Stomach smooth muscle (tissue), 2 donors: Measurements from ENCODE around the gene GMCL1.
A peak's percentile ranks its signal among the peaks of the same experiment; 100 is the strongest.

Experiments used
- H3K27ac ChIP-seq: one replicate; pipeline ENCODE4 v1.7.0; 2013; ENCODE audit warnings: mild to moderate bottlenecking, low read length, inconsistent platforms
- H3K27me3 ChIP-seq, 2 donors: one replicate each; pipeline ENCODE4 v1.7.0; 2013; ENCODE audit warnings: low read length in 2 of 2; ENCODE audit not compliant: insufficient read depth in 2 of 2, control insufficient read depth in 1 of 2
- H3K36me3 ChIP-seq, 2 donors: one replicate each; pipeline ENCODE4 v1.7.0; 2013; ENCODE audit warnings: low read length in 2 of 2; ENCODE audit not compliant: control insufficient read depth in 2 of 2, insufficient read depth in 2 of 2
- H3K4me1 ChIP-seq: one replicate; pipeline ENCODE4 v1.7.0; 2013; ENCODE audit warnings: low read length; ENCODE audit not compliant: control insufficient read depth, insufficient read depth
- H3K4me3 ChIP-seq, 2 donors: one replicate each; pipeline ENCODE4 v1.7.0; 2013; ENCODE audit warnings: low read length in 2 of 2
- H3K9ac ChIP-seq, 2 donors: one replicate each; pipeline ENCODE4 v1.7.0; 2013; ENCODE audit warnings: low read length in 2 of 2, mild to moderate bottlenecking in 1 of 2
- H3K9me3 ChIP-seq, 2 donors: one replicate each; pipeline ENCODE4 v1.7.0; 2013; ENCODE audit warnings: low read length in 2 of 2; ENCODE audit not compliant: control insufficient read depth in 2 of 2
- donor health status: healthy.
- donor health status: Pancreatic carcinoma.

GMCL1 gene

DNA sequence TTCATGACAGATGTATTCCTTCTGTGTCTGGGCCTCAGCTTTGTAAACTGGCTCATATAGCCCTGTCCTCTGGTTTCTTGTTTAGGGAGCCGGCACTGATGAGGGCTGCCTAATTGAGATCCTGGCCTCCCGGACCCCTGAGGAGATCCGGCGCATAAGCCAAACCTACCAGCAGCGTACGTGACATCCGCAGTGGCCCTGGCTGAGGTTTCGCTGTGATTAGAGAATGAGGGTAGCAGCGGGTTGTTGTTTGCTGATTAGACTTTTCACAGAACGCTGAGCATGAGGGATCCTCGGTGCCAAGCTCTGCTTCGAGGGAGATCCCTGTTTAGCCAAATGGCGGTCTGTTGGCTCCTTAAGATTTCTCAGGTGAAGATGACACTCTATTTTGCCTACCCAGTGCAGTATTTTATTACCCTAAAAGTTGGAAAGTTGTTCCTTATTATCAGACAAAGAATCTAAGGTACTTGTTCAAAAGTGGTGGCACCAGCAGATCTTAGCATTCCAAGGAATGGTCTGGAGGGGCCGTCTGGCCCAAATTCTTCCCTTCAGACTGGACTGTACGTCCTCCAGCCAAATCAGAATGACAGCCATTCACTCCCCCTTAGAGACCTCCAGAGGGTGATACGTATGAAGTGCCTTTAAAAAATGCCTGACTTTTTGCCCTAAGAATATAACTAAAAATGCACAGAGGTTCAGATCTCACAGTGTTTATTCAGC, 21.5 kb upstream of the GMCL1 start:
- H3K36me3 ChIP-seq: peaks cover 24 to 36% of the 10 kb centered on the region in 2 donors
- no peak overlapping the region for H3K27ac ChIP-seq
- no peak overlapping the region for H3K4me3 ChIP-seq
- no peaks in the 10 kb centered on the region for H3K4me1 ChIP-seq
- H3K9ac ChIP-seq: no peak overlapping the region
- H3K27me3 ChIP-seq: no peaks in the 10 kb centered on the region
- H3K9me3 ChIP-seq: no peaks in the 10 kb centered on the region

DNA sequence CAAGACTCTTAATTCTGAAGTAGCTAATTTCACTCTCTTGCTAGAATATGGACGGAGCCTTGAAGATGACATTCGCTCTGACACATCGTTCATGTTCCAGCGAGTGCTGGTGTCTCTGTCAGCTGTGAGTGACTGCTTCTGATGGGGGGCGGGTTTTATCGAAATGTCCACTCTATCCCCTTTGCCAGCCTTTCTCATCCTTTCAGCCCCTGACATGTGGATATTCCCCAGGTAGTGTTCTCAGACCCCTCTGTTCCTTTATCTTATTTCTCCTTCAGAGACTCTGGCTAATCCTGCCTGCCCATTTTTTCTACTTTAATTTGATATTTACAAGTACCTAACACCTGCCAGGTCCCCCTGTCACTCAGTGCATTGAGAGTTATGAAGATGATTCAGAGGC, 18.9 kb upstream of the GMCL1 start:
- Histone ChIP-seq H3K4me1 (no peaks in the 10 kb centered on the region), H3K36me3 (peaks cover 20 to 33% of the 10 kb centered on the region in 2 donors), H3K9ac (no peak overlapping the region), H3K9me3 (no peaks in the 10 kb centered on the region), H3K27ac (no peak overlapping the region), H3K27me3 (no peaks in the 10 kb centered on the region), H3K4me3 (no peak overlapping the region)

DNA sequence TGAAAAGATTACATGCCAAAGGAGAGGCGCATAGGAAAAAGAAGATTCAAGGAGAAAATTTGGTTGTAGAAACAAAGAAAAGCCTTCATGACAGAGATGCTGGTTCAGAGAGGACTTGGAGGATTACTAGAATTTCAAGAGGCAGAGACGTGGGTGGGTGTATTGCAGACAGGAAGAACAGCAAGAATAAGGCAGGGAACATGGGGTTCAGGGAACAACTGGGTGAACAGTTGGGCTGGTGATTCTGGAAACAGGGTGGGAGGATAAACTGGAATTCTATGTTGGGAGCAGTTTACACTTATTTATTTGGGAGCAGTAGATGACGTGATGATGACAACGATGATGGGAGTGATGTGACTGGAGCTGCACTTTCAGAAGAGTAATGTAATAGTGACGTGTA, 18.4 kb upstream of the GMCL1 start:
- no peak overlapping the region for H3K9ac ChIP-seq
- H3K27me3 ChIP-seq: no peaks in the 10 kb centered on the region
- H3K4me1 ChIP-seq: no peaks in the 10 kb centered on the region
- H3K9me3 ChIP-seq: no peaks in the 10 kb centered on the region
- H3K4me3 ChIP-seq: no peak overlapping the region
- H3K27ac ChIP-seq: no peak overlapping the region
- peaks cover 19 to 32% of the 10 kb centered on the region in 2 donors for H3K36me3 ChIP-seq

DNA sequence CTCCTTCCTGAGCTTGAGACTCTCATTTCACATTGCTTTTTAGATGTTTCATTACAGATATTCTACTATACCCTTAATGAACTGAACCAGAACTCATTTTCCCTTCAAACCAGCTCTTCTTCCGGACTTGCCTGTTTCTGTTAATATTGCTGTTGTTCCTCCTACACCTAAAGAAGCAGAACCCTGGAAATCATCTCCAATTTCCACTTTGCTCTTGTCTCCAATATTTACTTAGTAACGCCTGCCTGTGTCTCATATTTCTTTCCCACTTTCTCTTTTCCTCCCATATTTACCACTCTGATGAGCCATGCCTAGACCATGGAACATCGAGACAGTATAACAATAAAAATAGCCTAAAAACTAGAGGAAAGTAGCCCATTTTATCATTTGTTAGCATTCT, 17.9 kb upstream of the GMCL1 start:
- Histone ChIP-seq H3K27me3 (no peaks in the 10 kb centered on the region), H3K9me3 (no peaks in the 10 kb centered on the region), H3K9ac (no peak overlapping the region), H3K36me3 (peaks cover 14 to 27% of the 10 kb centered on the region in 2 donors), H3K4me1 (no peaks in the 10 kb centered on the region), H3K27ac (no peak overlapping the region), H3K4me3 (no peak overlapping the region)

DNA sequence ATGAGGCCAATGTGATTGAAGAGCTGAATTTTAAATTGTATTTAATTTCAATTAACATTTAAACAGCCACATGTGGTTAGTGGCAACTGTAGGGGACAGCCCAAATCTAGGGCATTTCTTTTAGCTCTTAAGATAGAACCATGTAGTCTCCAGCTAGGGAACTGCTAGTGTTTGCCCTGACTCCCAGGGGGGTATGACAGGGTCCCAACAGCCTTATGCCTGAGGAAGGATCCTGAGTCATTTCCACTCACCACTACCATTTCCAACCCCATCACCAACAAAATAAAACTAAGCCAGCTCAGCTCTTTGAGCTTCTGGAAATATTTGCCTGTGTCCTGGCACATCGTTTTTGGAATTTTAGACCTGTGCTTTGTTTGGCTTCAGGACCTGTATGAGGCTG, 13.7 kb upstream of the GMCL1 start:
- H3K27ac ChIP-seq: no peak overlapping the region
- H3K36me3 ChIP-seq: peaks cover 11 to 15% of the 10 kb centered on the region in 2 donors
- no peaks in the 10 kb centered on the region for H3K4me1 ChIP-seq
- H3K9ac ChIP-seq: no peak overlapping the region
- H3K4me3 ChIP-seq: no peak overlapping the region
- H3K27me3 ChIP-seq: no peaks in the 10 kb centered on the region
- no peaks in the 10 kb centered on the region for H3K9me3 ChIP-seq

DNA sequence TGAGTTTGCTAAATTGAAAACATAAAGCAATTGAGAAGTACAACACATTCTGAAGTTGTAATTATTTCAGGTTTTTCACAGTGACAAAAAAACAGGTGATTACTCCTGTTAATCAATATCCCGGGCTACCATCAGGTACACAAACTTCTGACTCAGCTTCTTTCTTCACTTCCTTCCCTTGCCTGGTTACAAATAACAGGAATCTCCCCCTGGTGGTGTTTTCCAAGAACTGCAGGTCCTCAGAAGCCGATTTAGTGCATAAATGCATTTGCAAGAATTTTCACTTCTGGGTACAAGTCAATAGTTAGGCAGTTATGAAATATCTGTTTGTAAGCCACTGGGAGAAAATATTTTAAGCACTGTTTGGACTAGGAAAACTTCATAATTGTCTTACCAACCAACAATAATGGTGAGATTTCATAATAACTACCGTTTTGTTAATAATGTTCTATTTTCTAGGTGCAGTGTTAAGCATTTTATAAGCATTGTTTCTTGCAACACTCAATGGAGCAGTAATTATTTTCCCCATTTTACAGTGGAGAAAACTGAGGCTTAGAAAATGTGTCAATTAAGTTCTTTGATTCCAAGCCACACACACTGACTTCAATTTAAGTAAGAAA, 12.4 kb upstream of the GMCL1 start:
- no peaks in the 10 kb centered on the region for H3K27me3 ChIP-seq
- no peak overlapping the region for H3K27ac ChIP-seq
- H3K4me3 ChIP-seq: no peak overlapping the region
- H3K9me3 ChIP-seq: no peaks in the 10 kb centered on the region
- no peak overlapping the region for H3K9ac ChIP-seq
- peaks cover 11 to 14% of the 10 kb centered on the region in 2 donors for H3K36me3 ChIP-seq
- H3K4me1 ChIP-seq: no peaks in the 10 kb centered on the region

DNA sequence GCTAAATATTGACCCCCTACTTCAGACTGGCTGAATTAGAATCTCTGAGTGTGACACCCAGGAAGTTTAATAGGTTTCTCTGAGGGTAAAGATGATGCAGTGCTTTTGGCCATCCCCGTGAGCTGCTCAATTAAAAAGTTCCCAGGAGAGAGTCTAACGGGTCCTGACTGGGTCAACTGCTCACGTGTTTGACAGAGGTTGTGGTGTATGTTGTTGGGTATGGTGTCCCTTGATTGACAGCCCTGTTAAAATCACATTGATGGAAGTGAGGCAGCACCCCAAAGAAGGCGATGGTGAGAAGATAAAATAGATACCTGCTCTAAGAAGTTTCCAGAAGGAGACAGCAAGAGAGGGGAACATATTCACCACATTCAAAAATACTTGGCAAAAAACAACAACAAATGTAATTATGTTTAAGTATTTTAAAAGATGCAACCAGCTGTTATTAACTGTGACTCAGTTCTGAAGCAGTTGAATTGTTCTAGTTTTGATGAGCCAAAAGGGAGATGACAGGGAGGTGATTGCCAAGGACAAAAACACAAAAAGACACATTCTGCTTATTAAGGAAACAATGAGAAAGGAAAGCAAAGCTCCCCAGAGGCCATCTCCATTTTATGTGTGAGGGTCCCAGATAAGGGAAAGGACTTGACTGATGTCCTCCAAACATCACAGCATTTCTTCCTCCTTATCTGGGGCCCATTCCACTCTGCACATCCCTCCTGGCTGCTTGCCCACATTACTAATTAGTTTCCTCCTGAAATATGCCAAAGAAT, 11.5 kb upstream of the GMCL1 start:
- H3K4me3 ChIP-seq: no peak overlapping the region
- H3K4me1 ChIP-seq: no peaks in the 10 kb centered on the region
- peaks cover 4 to 14% of the 10 kb centered on the region in 2 donors for H3K36me3 ChIP-seq
- H3K9me3 ChIP-seq: no peaks in the 10 kb centered on the region
- H3K27ac ChIP-seq: no peak overlapping the region
- H3K27me3 ChIP-seq: no peaks in the 10 kb centered on the region
- H3K9ac ChIP-seq: no peak overlapping the region

GRCh38 chr2:69827796-69828540, 1.5 kb upstream of the GMCL1 start:
- H3K36me3 ChIP-seq: no peaks in the 10 kb centered on the region
- H3K9me3 ChIP-seq: no peaks in the 10 kb centered on the region
- no peak overlapping the region for H3K4me3 ChIP-seq
- H3K9ac ChIP-seq: no peak overlapping the region
- H3K27me3 ChIP-seq: no peaks in the 10 kb centered on the region
- peaks cover 20% of the 10 kb centered on the region for H3K4me1 ChIP-seq
- H3K27ac ChIP-seq: no peak overlapping the region

DNA sequence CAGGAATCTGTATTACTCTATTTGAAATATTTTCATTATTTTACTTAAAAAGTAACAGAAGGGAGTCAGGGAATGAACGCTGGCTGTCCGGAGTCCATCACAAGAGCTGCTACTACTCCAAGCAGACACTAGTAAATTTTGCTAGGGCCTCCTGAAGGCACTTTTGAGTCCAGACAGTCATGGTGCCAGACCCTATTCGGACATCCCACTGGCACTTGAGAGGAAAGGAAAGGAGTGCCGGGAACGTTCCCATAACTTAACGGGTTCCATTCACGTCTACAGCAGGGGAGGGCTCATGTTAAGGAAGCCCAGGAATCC, 563 bp upstream of the GMCL1 start:
- Histone ChIP-seq H3K9me3 (no peaks in the 10 kb centered on the region), H3K27me3 (no peaks in the 10 kb centered on the region), H3K4me1 (peaks cover 20% of the 10 kb centered on the region), H3K27ac (peak overlapping the region; percentile 97), H3K9ac (peak overlapping the region; percentile 97 to 98), H3K36me3 (no peaks in the 10 kb centered on the region), H3K4me3 (peak overlapping the region; percentile 94)

DNA sequence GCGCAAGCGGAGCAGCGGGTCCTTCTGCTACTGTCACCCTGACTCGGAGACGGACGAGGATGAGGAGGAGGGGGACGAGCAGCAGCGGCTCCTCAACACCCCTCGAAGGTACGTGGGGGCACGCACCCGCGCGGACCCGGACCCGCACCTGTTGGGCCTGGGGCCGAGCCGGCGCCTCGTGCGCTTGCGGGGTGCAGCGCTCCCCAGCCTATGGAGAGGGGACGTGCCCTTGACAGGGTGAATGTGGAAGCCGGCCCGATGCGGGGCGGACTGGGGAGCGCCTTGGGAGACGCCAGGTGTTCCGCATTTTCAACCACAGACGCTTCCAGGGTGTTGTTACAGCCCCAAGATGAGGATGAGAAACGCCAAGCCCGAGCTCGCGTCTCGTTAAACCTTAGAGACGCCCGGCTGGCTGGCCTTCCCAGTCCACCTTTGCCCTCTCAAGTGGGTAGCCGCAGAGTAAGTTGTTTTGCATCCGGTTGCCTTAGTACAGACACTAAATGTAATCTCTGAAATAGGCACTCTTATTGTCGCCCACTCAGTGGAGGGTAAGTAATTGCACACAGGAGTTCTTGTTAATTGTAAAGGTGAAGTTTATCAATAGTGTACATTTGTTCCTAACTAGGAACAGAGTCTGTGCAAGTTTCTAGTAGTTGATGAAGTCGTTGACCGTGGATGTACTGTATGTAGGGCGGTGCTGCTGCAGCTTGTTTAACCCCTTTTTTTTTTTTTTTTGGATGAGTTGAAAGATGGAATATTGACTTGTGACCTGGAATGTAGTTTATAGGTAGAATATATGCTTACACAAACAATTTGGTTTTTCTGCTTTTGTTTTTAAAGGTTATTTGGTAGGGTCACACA, 815 bp downstream of the GMCL1 start:
- H3K4me3 ChIP-seq: peak overlapping the region; percentile 94
- peak overlapping the region; percentile 74 to 98 for H3K9ac ChIP-seq
- H3K36me3 ChIP-seq: no peaks in the 10 kb centered on the region
- H3K27ac ChIP-seq: peak overlapping the region; percentile 13
- H3K4me1 ChIP-seq: peaks cover 20% of the 10 kb centered on the region
- no peaks in the 10 kb centered on the region for H3K27me3 ChIP-seq
- H3K9me3 ChIP-seq: no peaks in the 10 kb centered on the region
